ENCODE results near the gene RHD.
"Not testable (repeated sequence)": the region's sequence is repeated elsewhere in the genome, so short reads cannot be mapped to it uniquely, and the experiment has no call there.

RHD gene

DNA sequence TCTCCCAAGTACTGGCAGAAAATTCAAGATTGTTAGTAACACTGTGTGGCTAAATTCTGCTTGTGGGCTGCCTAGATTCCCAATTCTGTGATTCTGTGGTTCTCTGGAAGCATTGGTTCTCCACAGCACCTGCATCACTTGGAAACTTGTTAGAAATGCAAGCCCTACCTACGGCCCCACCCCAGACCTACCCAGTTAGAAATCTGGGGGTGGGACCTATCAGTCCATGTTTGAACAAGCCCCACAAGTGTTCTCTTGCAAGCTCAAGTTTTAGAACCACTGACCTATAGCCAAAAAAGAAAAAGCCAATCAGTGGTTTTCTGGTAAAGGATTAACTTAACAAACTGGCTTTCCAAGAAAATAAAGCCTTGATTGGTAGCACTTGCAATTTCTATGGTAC lies 35.9 kb downstream of the RHD start:
- DNase-seq (ENCODE audit: low spot score): not testable (repeated sequence)

DNA sequence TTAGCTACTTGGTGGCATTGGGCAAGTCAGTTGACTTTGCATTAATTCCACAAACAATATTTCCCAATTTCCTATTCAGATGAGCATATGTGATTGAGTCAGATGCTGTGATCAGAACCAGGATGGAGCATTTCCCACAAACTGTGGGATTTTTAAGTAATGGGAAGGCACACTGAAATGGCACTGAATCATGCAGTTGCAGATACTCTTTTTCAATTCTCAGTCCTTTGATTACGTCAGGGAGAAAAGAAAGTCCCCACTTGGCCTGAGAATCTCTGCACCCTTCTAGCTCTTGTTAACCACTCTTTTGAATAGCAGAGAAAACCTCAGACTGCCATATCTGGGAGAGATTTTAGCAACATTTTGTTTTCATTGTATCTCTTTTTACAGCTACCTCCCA lies 36.8 kb downstream of the RHD start:
- DNase-seq (ENCODE audit: low spot score): not testable (repeated sequence)

GRCh38 chr1:25309486-25309885 lies 37.2 kb downstream of the RHD start:
- DNase-seq (ENCODE audit: low spot score): not testable (repeated sequence)

GRCh38 chr1:25312806-25313470 lies 40.6 kb downstream of the RHD start:
- not testable (repeated sequence) for DNase-seq (ENCODE audit: low spot score)

DNA sequence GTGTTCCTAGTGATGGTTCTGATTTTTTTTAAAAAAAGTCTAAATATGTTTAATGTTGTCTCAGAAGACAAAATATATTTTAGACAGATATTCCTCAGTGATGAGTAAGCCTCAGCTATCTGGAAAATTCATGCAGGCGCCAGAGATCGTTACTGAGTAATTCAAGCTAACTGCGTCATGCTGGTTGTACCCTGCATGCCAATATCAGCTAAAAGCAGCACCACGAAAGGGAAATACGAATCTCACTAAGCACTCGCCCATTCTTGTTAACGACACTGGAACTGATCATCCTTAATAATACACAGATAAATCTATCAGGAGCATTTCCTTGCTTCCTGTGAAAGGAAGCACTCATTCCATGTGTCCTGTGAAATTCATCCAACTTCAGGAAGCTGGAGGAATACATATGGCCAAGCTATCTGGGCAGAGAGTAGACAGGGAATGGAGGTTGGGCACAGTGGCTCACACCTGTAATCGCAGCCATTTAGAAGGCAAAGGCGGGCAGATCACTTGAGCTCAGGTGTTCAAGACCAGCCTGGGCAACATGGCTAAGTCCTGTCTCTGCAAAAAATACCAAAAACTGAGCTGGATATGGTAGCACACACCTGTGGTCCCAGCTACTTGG lies 48.1 kb downstream of the RHD start:
- DNase-seq (ENCODE audit: low spot score): not testable (repeated sequence)

DNA sequence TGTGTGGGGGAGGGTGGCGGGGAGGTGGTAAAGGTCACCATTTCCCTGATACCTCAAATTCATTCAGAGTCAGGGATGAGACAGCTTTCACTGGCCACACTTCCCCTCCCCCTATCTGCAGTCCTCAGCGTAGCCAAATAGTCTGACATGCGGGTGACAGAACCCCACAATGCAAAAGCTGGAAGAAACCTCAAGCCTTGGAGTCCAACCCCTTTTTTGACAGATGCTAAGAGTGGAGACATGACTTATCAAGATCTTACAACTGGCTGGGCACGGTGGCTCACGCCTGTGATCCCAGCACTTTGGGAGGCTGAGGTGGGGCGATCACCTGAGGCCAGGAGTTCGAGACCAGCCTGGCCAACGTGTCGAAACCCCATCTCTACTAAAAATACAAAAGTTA lies 49.8 kb downstream of the RHD start:
- not testable (repeated sequence) for DNase-seq (ENCODE audit: low spot score)

DNA sequence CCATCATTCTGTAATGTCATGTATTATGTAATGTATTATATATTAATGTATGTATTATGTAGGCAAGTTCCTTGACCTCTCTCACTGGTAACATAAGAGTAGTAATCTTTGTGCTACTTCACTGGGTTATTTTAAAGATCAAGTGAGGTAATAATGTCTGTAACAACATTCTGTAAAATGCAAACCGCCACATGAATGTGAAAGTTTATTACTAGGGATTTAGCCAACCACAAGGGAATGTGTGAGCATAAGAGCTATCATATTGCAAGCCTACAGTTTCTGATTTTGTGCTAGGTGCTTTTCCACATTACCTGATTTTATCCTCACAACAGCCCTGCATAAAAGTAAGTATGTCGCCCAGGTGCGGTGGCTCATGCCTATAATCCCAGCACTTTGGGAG lies 52.1 kb downstream of the RHD start:
- not testable (repeated sequence) for DNase-seq (ENCODE audit: low spot score)

DNA sequence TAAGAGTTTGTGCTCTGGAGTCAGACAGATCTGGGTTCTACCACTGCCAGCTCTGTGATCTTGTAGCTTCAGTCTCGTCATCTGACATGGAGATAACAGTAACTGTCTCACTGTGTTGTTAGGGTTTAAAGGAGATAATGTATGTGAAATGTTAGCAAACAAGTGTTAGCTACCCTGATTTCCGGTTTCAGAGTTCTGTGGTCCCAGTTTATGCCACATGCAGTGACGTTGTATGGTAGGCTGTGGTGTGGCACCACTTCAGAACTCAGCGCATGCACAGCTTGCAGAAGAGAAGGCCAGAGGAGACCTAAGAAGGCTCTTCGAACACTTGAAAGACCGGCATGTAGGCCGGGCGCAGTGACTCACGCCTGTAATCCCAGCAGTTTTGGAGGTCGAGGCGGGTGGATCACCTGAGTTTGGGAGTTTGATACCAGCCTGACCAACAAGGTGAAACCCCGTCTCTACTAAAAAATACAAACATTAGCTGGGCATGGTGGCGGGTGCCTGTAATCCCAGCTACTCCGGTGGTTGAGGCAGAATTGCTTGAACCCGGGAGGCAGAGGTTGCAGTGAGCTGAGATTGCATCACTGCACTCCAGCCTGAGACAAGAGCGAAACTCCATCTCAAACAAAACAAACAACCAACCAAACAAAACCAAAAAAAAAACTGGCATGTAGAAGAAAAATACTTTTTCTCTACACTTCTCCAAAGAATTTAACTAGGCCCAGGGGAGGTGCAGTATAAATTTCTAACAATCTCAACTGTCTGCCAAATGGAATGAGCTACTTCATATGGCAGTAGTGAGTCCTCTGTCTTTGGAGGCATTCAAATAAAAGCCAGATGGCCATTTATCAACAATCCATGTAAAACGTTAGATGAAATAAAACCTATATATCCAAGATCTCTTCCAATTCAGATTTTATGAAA lies 55.8 kb downstream of the RHD start:
- DNase-seq (ENCODE audit: low spot score): not testable (repeated sequence)

- DNase-seq (ENCODE audit: low spot score): not testable (repeated sequence)
Observed at GRCh38 chr1:25328791-25329185, 56.5 kb downstream of the RHD start.

DNA sequence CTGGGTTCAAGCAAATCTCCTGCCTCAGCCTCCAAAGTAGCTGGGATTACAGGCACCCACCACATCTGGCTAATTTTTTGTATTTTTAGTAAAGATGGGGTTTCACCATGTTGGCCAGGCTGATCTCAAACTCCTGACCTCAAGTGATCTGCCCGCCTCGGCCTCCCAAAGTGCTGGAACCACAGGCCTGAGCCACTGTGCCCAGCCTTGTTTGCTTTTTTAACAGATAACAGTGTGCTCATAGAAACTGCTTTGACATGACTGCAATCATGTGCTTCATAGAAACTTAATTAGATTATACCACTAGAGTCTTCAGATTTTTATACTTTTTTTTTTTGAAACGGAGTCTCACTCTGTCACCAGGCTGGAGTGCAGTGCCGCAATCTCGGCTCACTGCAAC lies 57.0 kb downstream of the RHD start:
- not testable (repeated sequence) for DNase-seq (ENCODE audit: low spot score)

DNA sequence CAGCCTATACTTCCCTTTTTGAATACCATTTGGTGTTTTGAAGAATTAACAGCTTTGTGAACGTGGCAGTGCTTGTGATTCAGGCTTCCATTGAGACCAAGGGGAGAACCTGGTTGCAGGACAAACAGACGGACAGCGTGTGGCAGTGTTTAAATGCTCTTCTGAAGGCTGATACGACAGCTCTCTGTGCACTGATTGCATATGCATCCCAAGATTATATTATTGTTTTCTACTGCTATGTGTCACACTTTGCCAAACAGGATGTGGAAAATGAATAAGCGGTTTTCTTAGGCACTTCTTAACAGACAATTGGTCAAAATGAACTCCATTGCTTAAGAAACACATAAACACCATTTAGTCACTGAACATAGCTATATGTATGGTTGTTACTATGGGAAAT lies 57.6 kb downstream of the RHD start:
- not testable (repeated sequence) for DNase-seq (ENCODE audit: low spot score)

GRCh38 chr1:25336922-25337354 lies 64.6 kb downstream of the RHD start:
- not testable (repeated sequence) for DNase-seq (ENCODE audit: low spot score)

DNA sequence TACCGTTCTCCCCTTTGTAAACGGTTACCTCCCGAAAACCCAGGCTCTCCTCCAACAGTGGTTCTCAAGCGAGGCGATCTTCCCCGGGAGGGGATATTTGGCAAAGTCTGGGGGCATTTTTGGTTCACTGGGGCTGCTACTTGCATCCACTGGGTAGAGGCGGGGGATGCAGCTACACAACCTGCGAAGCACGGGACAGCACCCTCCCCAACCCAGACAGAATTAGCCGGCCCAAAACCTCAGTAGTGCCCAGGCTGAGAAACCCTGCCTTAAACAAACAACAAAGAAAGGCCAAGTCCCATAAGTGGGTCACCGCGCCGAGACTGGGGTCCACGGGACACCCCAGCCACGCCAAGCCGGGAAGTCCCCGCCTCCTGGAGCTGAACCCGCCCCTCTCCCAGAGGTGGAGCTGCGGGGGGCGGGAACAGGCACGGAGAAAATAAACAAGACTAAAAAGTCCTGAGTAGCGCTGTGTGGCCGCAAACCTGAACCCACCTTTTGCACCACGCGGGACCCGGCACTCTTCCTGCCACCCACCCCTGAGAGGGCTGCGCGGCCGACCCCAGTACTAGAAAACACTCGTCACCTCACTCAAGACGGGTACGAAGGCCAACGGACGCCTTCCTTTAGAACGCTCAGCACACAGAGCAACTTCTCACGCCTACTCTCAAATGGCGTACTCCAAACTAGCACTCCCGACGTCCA lies 65.3 kb downstream of the RHD start:
- not testable (repeated sequence) for DNase-seq (ENCODE audit: low spot score)

GRCh38 chr1:25338188-25338981 lies 66.1 kb downstream of the RHD start, which contains the start of gene TMEM50A:
Gene TMEM50A, plus strand, starts transcription at chr1:25338334. Its CDS starts 2,153 bp downstream, at chr1:25340487.
- DNase-seq (ENCODE audit: low spot score): peak; percentile 76

- DNase-seq (ENCODE audit: low spot score): no peak
Observed at GRCh38 chr1:25338986-25339385, 66.7 kb downstream of the RHD start.

GRCh38 chr1:25341746-25342145 lies 69.4 kb downstream of the RHD start:
- DNase-seq (ENCODE audit: low spot score): no peak

- no peak for DNase-seq (ENCODE audit: low spot score)
Observed at GRCh38 chr1:25342846-25343245, 70.5 kb downstream of the RHD start.

GRCh38 chr1:25343872-25344271 lies 71.6 kb downstream of the RHD start:
- no peak for DNase-seq (ENCODE audit: low spot score)

GRCh38 chr1:25347556-25347955 lies 75.2 kb downstream of the RHD start:
- DNase-seq (ENCODE audit: low spot score): no peak

DNA sequence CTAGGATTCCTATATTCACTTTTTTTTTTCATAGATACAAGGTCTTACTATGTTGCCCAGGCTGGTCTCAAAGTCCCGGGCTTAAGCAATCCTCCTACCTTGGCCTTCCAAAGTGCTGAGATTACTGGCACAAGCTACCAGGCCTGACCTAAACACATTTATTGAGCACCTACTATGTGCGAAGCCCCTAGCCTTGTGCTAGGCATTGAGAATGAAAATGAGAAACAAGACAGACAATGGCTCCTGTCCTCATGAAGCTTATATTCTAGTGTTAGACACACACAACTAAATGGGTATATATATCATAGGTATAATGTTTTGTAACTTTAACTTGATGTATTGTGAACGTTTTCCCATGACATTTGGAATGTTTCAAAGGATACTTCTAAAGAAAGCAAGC lies 77.3 kb downstream of the RHD start:
- no peak for DNase-seq (ENCODE audit: low spot score)

- no peak for DNase-seq (ENCODE audit: low spot score)
Observed at GRCh38 chr1:25355841-25356395, 83.6 kb downstream of the RHD start.

Measured in CD4-positive, alpha-beta T cell treated with Interleukin-6 at 100 ng/mL for 8 hours (primary cell).